GM12872 (cell line): ENCODE measurements around the gene AURKAIP1.

ENCODE experiments used
- CTCF ChIP-seq: IDR thresholded peaks from 3 replicates; pipeline ENCODE4 v1.5.1; 2011; ENCODE audit warnings: low read depth, mild to moderate bottlenecking, low read length, moderate library complexity; ENCODE audit not compliant: insufficient read depth

AURKAIP1 gene

GRCh38 chr1:1419813-1420653, 45.0 kb upstream of the AURKAIP1 start:
- no peak for TF ChIP-seq CTCF

DNA sequence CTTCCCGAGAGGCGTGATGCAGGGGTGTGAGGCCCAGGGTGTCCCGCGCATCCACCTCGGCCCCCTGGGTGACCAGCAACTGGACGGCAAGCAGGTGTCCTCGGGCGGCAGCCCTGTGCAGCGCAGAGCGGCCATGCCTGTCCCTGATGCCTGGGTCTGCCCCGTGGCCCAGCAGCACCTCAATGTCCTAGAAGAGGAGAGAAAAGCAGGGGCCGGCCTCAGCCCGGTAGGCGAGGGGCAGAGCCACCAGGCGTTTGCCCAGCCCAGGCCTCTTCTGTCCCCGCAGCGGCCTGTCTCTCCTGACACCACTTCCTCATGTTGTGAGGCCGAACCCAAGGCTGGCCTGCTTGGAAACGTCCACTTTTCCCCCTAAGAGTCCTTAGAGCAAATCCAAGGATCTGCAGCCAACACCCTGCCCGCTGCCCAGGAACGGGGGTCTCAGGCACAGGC, 44.4 kb upstream of the AURKAIP1 start:
- TF ChIP-seq CTCF: no peak

GRCh38 chr1:1418464-1419362, 43.7 kb upstream of the AURKAIP1 start:
- TF ChIP-seq CTCF: no peak

- TF ChIP-seq CTCF: no peak
Measured at GRCh38 chr1:1415751-1416150, 40.7 kb upstream of the AURKAIP1 start.

- TF ChIP-seq CTCF: no peak
Measured at GRCh38 chr1:1411626-1412025, 36.6 kb upstream of the AURKAIP1 start.

GRCh38 chr1:1407636-1408318, 32.8 kb upstream of the AURKAIP1 start:
- TF ChIP-seq CTCF: 0 out of 3 replicates have a peak, but pooled peaks have one; percentile 22
